CD14-positive monocyte (primary cell): ENCODE measurements around the gene AGBL1. TPM values are rescaled to one million over a fixed set of nuclear protein-coding genes. Genes with fewer than 3 reads are reported as not detected.

Experiments
- DNase-seq, 3 donors: peaks; one replicate each; pipeline ENCODE4 v3.0.0-alpha.2; 2011 to 2022
- H2AFZ ChIP-seq: 2 replicates; pipeline ENCODE4 v1.6.0; 2012; ENCODE audit warnings: mild to moderate bottlenecking, low read depth, low read length, inconsistent platforms; ENCODE audit not compliant: insufficient read depth, poor library complexity, severe bottlenecking
- H3K27ac ChIP-seq, 2 donors: 1 replicate in 1 of 2; 2 replicates in 1 of 2; pipeline ENCODE4 v1.5.1; 2012 to 2013; ENCODE audit warnings: low read length in 2 of 2, control low read depth in 1 of 2, inconsistent platforms in 1 of 2, low read depth in 1 of 2, mild to moderate bottlenecking in 1 of 2
- H3K27me3 ChIP-seq, 2 donors: one replicate each; pipeline versions ENCODE4 v1.6.0 to v1.6.1; 2011 to 2013; ENCODE audit warnings: low read length in 2 of 2; ENCODE audit not compliant: control insufficient read depth in 2 of 2, insufficient read depth in 2 of 2
- H3K36me3 ChIP-seq, 2 donors: replicated peaks in 1 of 2; 1 replicate in 1 of 2; 2 replicates in 1 of 2; pipeline versions ENCODE4 v1.5.1 to v1.6.1; 2012 to 2013; ENCODE audit warnings: low read length in 2 of 2, control low read depth in 1 of 2, inconsistent platforms in 1 of 2, mild to moderate bottlenecking in 1 of 2; ENCODE audit not compliant: insufficient read depth in 2 of 2, control insufficient read depth in 1 of 2
- H3K4me1 ChIP-seq, 2 donors: 1 replicate in 1 of 2; 2 replicates in 1 of 2; pipeline versions ENCODE4 v1.5.1 to v1.6.1; 2012 to 2013; ENCODE audit warnings: low read length in 2 of 2, control low read depth in 1 of 2, inconsistent platforms in 1 of 2, mild to moderate bottlenecking in 1 of 2, moderate library complexity in 1 of 2; ENCODE audit not compliant: insufficient read depth in 2 of 2, control insufficient read depth in 1 of 2
- H3K4me2 ChIP-seq: replicated peaks from 2 replicates; pipeline ENCODE3; 2012; ENCODE audit warnings: low read length, moderate library complexity, mild to moderate bottlenecking; ENCODE audit not compliant: poor library complexity, severe bottlenecking; ENCODE audit errors: extremely low read depth
- H3K4me3 ChIP-seq, 3 experiments: fragments of 200-600 bp in 1 of 3; sonication (generic) in 1 of 3; replicated peaks in 1 of 3; 1 replicate in 2 of 3; 2 replicates in 1 of 3; pipeline ENCODE4 v1.5.1; 2011 to 2013; ENCODE audit warnings: low read length in 3 of 3, mild to moderate bottlenecking in 3 of 3, control low read depth in 2 of 3, low read depth in 2 of 3, inconsistent platforms in 1 of 3, moderate library complexity in 1 of 3
- H3K79me2 ChIP-seq: 2 replicates; pipeline ENCODE4 v1.6.0; 2012; ENCODE audit warnings: mild to moderate bottlenecking, control low read depth, inconsistent platforms, low read length, moderate library complexity; ENCODE audit not compliant: insufficient read depth
- H3K9ac ChIP-seq: 2 replicates; pipeline ENCODE4 v1.6.0; 2017; ENCODE audit warnings: low read length, mild to moderate bottlenecking; ENCODE audit not compliant: insufficient read depth, poor library complexity, severe bottlenecking
- H3K9me3 ChIP-seq, 2 donors: replicated peaks in 1 of 2; 1 replicate in 1 of 2; 2 replicates in 1 of 2; pipeline versions ENCODE4 v1.5.1 to v1.6.1; 2012 to 2013; ENCODE audit warnings: low read length in 2 of 2, control low read depth in 1 of 2; ENCODE audit not compliant: control insufficient read depth in 1 of 2, insufficient read depth in 1 of 2
- H4K20me1 ChIP-seq: 2 replicates; pipeline ENCODE4 v1.6.0; 2012; ENCODE audit warnings: mild to moderate bottlenecking, low read length, control low read depth, moderate library complexity; ENCODE audit not compliant: insufficient read depth
- H3K27ac Mint-ChIP-seq, 7 donors: one replicate each; pipeline ENCODE4 v1.8.0; 2020; ENCODE audit warnings: mild to moderate bottlenecking in 7 of 7, mixed read lengths in 7 of 7, moderate library complexity in 6 of 7, inconsistent platforms in 2 of 7
- H3K27me3 Mint-ChIP-seq, 3 donors: one replicate each; pipeline ENCODE4 v1.8.0; 2021 to 2022; ENCODE audit warnings: low read depth in 3 of 3, mild to moderate bottlenecking in 3 of 3, mixed read lengths in 3 of 3, moderate library complexity in 3 of 3, inconsistent platforms in 1 of 3
- H3K36me3 Mint-ChIP-seq, 2 donors: one replicate each; pipeline ENCODE4 v1.8.0; 2020; ENCODE audit warnings: mixed read lengths in 2 of 2, inconsistent platforms in 1 of 2, mild to moderate bottlenecking in 1 of 2
- H3K4me1 Mint-ChIP-seq: one replicate; pipeline ENCODE4 v1.8.0; 2020; ENCODE audit warnings: mild to moderate bottlenecking, mixed read lengths
- H3K4me3 Mint-ChIP-seq, 2 donors: one replicate each; pipeline ENCODE4 v1.8.0; 2020; ENCODE audit warnings: mild to moderate bottlenecking in 2 of 2, mixed read lengths in 2 of 2, moderate library complexity in 1 of 2
- H3K9me3 Mint-ChIP-seq, 7 donors: one replicate each; pipeline ENCODE4 v1.8.0; 2020 to 2022; ENCODE audit warnings: mixed read lengths in 7 of 7, mild to moderate bottlenecking in 6 of 7, moderate library complexity in 6 of 7, inconsistent platforms in 2 of 7
- WGBS: methylation state at CpG from one replicate; pipeline ENCODE4 v1.1.5; 2013; ENCODE audit warnings: missing lambda C conversion rate; ENCODE audit not compliant: insufficient coverage; 5-methylcytosine and 5-hydroxymethylcytosine counted together
- intact Hi-C, 2 donors: fragments of 100-400 bp; cut with micrococcal nuclease; formaldehyde crosslinking; loops; one replicate each; pipeline versions ENCODE4 v1.15.0 to v1.15.1; 2023
- polyA plus RNA-seq, 3 donors: library from polyadenylated mRNA; depleted of rRNA in 1 of 3; unstranded in 2 of 3; stranded (reverse) in 1 of 3; fragments of 300-500 nt in 2 of 3; fragments of >200 nt in 1 of 3; fragmentation: Illumina TruSeq in 2 of 3; gene quantifications; 1 replicate in 2 of 3; 2 replicates in 1 of 3; pipeline ENCODE4 v1.2.3, GENCODE V29; 2012 to 2021
- TF ChIP-seq, protein P1 (sequence below): fragments of 200-600 bp; IDR thresholded peaks from one replicate; pipeline ENCODE4 v1.8.0; 2022; ENCODE audit warnings: antibody characterized with exemption, mild to moderate bottlenecking

AGBL1 gene
- polyA plus RNA-seq, 3 donors, result not detected

DNA sequence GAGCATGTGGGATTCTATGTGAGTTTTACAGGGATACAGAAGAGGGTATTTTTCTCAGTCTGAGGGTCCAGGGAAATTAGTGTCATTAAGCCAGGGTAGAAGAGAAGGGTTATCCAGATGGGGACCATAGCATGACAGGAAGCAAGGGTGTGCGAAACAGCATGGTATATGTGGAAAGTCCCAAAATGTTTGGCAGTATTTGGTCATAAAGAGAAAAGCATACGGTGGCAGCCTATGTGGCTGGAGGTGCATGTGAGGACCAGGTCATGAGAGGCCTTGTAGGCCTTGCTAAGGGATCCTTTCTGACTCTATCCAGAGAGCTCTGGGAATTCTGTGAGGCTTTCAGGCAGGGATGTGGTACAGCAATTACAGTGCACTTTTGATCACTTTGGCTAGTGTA is 411.4 kb downstream of the AGBL1 start:
- H3K36me3 Mint-ChIP-seq, result no peaks in the 10 kb centered on the region
- intact Hi-C loops, result no loop called here
- Histone ChIP-seq H3K36me3 (no peaks in the 10 kb centered on the region), H3K4me3 (no peak overlapping the region), H4K20me1 (no peaks in the 10 kb centered on the region), H3K27me3 (no peaks in the 10 kb centered on the region), H3K9ac (no peak overlapping the region), H3K9me3 (peaks cover 0 to 9% of the 10 kb centered on the region in 2 donors), H2AFZ (no peak overlapping the region), H3K27ac (no peak overlapping the region), H3K79me2 (no peaks in the 10 kb centered on the region), H3K4me1 (no peaks in the 10 kb centered on the region), H3K4me2 (no peak overlapping the region)
- H3K4me3 Mint-ChIP-seq, result no peak overlapping the region
- H3K9me3 Mint-ChIP-seq, result peaks cover 0 to 15% (median 2%) of the 10 kb centered on the region in 7 donors
- 95% methylated on average over 2 of the region's 2 CpGs for WGBS
- DNase-seq, result no peak
- TF ChIP-seq, protein P1, sequence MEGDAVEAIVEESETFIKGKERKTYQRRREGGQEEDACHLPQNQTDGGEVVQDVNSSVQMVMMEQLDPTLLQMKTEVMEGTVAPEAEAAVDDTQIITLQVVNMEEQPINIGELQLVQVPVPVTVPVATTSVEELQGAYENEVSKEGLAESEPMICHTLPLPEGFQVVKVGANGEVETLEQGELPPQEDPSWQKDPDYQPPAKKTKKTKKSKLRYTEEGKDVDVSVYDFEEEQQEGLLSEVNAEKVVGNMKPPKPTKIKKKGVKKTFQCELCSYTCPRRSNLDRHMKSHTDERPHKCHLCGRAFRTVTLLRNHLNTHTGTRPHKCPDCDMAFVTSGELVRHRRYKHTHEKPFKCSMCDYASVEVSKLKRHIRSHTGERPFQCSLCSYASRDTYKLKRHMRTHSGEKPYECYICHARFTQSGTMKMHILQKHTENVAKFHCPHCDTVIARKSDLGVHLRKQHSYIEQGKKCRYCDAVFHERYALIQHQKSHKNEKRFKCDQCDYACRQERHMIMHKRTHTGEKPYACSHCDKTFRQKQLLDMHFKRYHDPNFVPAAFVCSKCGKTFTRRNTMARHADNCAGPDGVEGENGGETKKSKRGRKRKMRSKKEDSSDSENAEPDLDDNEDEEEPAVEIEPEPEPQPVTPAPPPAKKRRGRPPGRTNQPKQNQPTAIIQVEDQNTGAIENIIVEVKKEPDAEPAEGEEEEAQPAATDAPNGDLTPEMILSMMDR, result no peak
- H3K27ac Mint-ChIP-seq, result no peak overlapping the region
- peaks cover 0 to 2% (median 1%) of the 10 kb centered on the region in 3 donors for H3K27me3 Mint-ChIP-seq
- no peaks in the 10 kb centered on the region for H3K4me1 Mint-ChIP-seq

DNA sequence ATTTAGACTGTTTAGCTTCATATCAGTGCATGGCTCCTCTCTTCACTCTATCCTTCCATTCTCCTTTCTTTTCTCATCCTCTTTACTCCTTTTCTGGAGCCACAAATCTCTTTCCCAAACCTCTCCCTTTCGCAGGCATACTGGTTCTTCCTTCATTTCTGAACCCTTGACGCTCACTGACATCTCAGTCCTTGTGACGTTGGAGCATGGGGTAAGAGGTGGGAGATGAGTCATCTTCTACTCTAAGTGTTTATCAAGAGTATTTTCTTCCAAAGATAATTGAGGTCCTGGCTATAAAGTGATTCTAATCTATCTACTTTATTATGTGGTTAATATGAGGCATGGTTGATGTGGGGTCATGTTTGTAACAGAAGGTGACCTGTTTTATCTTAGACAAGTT is 414.2 kb downstream of the AGBL1 start:
- H3K27me3 Mint-ChIP-seq, result peaks cover 0 to 1% (median 0%) of the 10 kb centered on the region in 3 donors
- no peaks in the 10 kb centered on the region for H3K36me3 Mint-ChIP-seq
- Histone ChIP-seq H3K9ac (no peak overlapping the region), H3K4me2 (no peak overlapping the region), H3K4me1 (no peaks in the 10 kb centered on the region), H3K36me3 (no peaks in the 10 kb centered on the region), H2AFZ (no peak overlapping the region), H3K27ac (no peak overlapping the region), H4K20me1 (no peaks in the 10 kb centered on the region), H3K9me3 (peaks cover 0 to 5% of the 10 kb centered on the region in 2 donors), H3K27me3 (no peaks in the 10 kb centered on the region), H3K79me2 (no peaks in the 10 kb centered on the region), H3K4me3 (no peak overlapping the region)
- intact Hi-C loops, result no loop called here
- H3K4me3 Mint-ChIP-seq, result no peak overlapping the region
- TF ChIP-seq, protein P1, result no peak
- H3K4me1 Mint-ChIP-seq, result no peaks in the 10 kb centered on the region
- peaks cover 0 to 14% (median 3%) of the 10 kb centered on the region in 7 donors for H3K9me3 Mint-ChIP-seq
- no CpG with 5 or more reads among the region's 3 CpGs for WGBS
- no peak for DNase-seq
- H3K27ac Mint-ChIP-seq, result no peak overlapping the region
